GM12874 (cell line): ENCODE data around the gene PTDSS2.

Source experiments
- TF ChIP-seq, protein P1 (sequence below): IDR thresholded peaks from 2 replicates; pipeline ENCODE4 v1.5.1; 2011; ENCODE audit warnings: low read depth, mild to moderate bottlenecking, control low read depth, low read length, moderate library complexity; ENCODE audit not compliant: insufficient read depth

PTDSS2 gene

DNA sequence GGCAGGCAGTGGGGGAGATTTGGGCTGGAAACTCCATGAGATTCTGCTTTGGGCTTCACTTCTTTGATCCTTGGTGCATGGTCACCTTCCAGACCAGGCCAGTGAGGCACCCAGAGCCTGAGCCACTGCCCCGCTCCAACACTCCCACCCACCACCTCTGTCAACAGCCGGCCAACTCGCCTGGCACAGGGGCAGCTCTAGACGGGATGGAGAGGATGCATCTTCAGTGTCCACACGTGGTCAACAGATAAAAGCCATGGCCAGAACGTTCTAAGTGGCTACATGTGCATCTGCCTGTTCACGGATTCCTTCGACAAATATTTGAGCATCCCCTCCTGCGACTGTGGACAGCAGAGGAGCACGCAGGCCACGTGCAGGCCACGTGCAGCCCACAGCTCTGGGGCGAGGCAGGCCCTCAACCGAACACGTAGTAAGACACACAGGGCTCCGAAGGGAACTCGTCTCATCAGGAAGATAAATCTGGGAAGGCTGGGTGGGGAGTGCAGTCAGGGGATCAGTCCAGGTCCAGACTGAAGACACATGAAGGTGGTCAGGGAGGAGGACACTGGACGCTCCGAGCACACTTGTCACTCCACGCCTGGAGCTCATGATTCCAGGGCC is 88.5 kb downstream of the PTDSS2 start:
- TF ChIP-seq, protein P1, sequence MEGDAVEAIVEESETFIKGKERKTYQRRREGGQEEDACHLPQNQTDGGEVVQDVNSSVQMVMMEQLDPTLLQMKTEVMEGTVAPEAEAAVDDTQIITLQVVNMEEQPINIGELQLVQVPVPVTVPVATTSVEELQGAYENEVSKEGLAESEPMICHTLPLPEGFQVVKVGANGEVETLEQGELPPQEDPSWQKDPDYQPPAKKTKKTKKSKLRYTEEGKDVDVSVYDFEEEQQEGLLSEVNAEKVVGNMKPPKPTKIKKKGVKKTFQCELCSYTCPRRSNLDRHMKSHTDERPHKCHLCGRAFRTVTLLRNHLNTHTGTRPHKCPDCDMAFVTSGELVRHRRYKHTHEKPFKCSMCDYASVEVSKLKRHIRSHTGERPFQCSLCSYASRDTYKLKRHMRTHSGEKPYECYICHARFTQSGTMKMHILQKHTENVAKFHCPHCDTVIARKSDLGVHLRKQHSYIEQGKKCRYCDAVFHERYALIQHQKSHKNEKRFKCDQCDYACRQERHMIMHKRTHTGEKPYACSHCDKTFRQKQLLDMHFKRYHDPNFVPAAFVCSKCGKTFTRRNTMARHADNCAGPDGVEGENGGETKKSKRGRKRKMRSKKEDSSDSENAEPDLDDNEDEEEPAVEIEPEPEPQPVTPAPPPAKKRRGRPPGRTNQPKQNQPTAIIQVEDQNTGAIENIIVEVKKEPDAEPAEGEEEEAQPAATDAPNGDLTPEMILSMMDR = no peak

DNA sequence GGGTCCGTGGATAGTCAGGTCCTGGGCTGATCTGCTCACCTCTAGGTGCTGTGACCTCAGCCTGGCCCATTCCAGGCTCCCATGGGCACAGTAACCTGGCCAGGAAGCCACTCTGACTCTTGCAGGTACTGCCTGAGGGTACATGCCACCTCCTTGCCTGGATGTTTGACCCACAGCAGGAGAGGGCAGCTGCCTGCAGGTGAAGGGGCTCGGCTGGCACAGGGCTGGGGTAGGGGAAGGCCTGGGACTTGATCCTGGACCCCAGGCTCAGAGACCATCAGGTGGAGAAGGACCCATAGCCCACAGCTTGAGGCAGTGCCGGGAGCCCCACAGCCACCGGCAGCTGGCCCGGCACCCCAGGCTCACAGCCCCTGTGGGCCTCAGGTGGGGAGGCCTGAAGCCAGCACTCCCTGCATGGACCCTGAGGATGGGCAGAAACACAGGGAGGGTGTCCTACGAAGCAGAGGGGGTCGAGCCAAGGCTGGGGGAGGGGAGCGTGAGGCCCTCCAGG is 89.9 kb downstream of the PTDSS2 start:
- TF ChIP-seq, protein P1 = no peak
